GM21737 (cell line): ENCODE data around the gene TBRG1.
"Not testable (repeated sequence)": the region's sequence is repeated elsewhere in the genome, so short reads cannot be mapped to it uniquely, and the experiment has no call there.

ENCODE experiments used
- ATAC-seq: cut with Tn5 transposase; IDR thresholded peaks from one replicate; pipeline ENCODE4 v1.9.1; 2021; ENCODE audit warnings: mild to moderate bottlenecking, moderate library complexity; ENCODE audit not compliant: unreplicated experiment

TBRG1 gene

GRCh38 chr11:124622531-124623451 lies at the start of gene TBRG1:
TSS of gene TBRG1 (plus strand) at chr11:124622864. CDS start at chr11:124623084, 220 bp downstream.
- ATAC-seq: peak; percentile 99

- ATAC-seq: no peak
Observed at GRCh38 chr11:124577716-124578427, 44.8 kb upstream of the TBRG1 start.

DNA sequence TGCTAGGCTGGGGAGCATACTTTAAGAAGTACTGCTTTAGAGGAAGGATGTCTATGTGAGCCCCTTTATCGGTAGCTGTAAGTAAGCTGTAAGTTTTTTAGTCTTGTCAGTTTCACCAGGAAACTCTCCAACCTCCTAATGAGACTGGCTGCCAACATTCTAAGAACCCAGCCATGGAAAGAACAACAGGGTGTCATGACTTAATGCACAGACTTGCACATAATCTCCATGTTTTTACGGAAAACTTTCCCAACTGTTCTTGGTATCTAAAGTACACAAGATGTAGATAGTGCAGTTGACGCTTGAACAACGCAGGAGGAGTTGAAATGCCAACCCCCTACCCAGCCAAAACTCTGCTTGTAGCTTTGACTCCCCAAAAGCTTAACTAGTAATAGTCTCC lies 43.9 kb upstream of the TBRG1 start:
- ATAC-seq: no peak

- ATAC-seq: no peak
Observed at GRCh38 chr11:124581817-124582216, 40.8 kb upstream of the TBRG1 start.

GRCh38 chr11:124582565-124582964 lies 40.1 kb upstream of the TBRG1 start:
- no peak for ATAC-seq

DNA sequence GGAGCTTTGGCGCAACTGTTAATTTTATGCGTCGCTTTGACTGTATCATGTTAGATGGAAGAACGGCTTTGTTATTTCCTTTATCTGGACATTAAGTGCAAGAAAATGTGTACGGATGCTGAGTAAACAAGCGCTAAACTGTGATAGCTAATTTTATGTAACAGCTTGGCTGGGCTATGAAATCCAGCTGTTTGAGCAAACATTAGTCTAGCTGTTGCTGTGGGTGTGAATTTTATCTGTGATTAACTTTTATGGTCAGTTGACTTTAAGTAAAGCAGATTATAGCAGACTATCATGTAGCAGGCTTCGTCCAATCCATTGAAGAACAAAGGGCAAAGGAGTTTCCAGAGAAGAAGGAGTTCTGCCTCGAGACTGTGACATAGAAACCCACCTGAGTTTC lies 38.9 kb upstream of the TBRG1 start:
- ATAC-seq: no peak

- ATAC-seq: no peak
Observed at GRCh38 chr11:124584681-124585372, 37.8 kb upstream of the TBRG1 start.

- no peak for ATAC-seq
Observed at GRCh38 chr11:124586238-124586860, 36.3 kb upstream of the TBRG1 start.

- ATAC-seq: no peak
Observed at GRCh38 chr11:124591430-124591829, 31.2 kb upstream of the TBRG1 start.

DNA sequence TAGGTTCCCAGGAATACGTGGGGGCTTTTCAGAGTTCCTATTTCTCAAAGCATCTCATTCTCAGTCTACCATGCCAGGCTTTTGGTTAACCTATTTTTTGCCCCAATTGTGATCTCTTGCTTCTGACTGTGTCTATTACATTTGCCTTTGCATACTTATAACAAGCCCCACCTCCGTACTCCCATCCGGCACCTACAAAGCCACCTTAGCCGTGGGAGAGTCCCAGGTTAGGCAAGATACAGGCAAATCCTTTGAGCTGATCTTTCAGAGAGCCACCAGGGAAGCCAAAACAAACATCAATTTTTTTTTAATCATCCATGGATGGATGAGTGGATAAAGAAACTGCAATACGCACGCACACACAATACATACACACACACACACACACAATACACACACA lies 30.0 kb upstream of the TBRG1 start:
- no peak for ATAC-seq

- ATAC-seq: no peak
Observed at GRCh38 chr11:124595302-124595701, 27.4 kb upstream of the TBRG1 start.

DNA sequence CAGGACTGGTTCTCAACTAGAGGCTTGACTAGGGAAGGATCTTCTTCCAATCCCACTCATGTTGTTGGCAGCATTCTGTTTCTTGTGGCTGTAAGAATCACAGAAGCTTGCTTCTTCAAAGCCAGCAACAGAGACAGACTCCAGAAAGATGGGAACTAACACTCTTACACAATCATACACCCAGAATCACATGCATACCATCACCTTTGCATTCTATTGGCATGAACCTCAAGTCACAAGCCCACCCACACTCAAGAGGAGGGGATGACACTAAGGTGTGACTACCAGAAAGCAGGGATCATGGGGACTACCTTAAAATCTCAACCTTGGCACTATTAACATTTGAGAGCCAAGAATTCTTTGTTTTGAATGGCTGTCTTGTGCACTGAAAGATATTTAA lies 25.0 kb upstream of the TBRG1 start:
- ATAC-seq: no peak

GRCh38 chr11:124600621-124601320 lies 21.9 kb upstream of the TBRG1 start:
- ATAC-seq: no peak

DNA sequence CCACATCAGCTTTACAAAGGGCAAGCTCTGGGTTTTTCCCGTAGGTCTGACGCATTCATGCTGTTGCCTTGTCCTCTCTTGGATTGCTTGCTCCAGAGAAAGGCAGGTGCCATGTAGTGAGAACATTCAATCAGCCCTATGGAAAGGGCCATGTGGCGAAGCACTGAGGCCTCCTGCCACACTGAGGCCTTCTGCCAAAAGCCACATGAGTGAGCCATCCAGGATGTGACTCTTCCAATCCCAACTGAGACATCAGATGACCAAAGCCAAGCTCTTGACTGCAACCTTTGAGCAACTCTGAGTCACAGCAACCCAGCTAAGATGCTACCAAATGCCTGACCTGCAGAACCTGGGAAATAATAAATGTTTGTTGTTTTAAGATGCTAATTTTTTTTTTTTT lies 20.5 kb upstream of the TBRG1 start:
- ATAC-seq: no peak

- ATAC-seq: not testable (repeated sequence)
Observed at GRCh38 chr11:124602723-124603122, 19.9 kb upstream of the TBRG1 start.

GRCh38 chr11:124605719-124606118 lies 16.9 kb upstream of the TBRG1 start:
- ATAC-seq: no peak

GRCh38 chr11:124608147-124608546 lies 14.5 kb upstream of the TBRG1 start:
- no peak for ATAC-seq

DNA sequence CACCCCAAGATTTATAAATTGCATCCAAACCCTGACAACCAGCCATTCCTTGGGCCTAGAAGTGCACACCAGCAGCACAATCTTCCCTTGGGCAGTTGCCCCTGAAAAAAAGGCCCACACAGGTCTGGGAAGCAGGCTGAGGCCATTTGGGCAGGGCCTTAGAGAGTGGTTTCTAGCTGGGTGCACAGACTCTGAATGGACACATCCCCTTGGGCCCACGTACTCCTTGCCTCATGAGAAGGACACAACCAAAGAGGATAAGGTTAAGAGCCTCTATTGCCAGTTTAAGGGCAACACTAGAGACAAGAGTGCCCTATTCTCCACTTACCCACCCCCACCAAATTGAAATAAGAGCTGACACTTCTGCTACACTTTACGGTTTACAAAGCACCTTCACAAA lies 12.4 kb upstream of the TBRG1 start:
- no peak for ATAC-seq

DNA sequence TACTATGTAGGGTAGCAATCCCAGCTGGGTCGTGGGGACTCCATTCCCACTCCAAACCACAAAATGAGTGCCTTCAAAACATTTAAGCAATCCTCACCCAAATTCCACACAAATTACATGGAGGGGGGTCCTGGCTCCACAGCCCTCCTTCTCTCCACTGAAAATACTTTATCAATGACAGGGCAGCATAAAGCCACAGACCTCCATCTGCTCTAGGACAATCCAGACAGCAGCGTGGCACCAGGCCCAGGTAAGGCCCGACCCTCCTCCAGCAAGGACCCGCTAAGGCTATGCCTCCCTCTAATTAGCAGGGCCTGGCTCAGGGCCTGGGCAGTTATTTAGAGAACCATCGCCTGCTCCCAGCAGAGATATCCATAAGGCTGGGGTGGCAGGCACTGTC lies 11.6 kb upstream of the TBRG1 start, which contains the start of gene PANX3:
TSS of gene PANX3 (plus strand) at position 365 of the 400 bp plus-strand sequence. CDS start 129 bp downstream, outside the sequence.
- ATAC-seq: no peak

DNA sequence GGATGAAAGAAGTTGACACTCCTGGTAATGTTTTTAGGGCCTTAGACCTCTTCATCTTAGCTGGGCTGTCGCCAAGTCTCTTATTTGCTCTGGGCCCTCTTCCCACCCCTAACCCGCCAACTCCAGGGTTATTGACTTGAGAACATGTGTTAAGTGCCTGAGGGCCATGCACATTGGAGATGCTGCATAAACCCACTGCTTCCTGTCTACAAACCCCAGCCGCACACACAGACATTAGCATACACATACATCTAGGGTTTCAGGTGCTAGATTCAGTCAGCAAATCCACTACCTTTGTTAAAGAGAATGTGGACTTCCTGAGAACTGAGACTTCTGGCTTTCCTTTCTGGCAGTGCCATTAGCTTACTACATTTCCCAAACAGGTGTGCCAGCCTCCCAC lies 10.6 kb upstream of the TBRG1 start:
- no peak for ATAC-seq
